GM18505 (cell line): ENCODE data around the gene PKM.

Experiments
- ATAC-seq: cut with Tn5 transposase; IDR thresholded peaks from one replicate; pipeline ENCODE4 v1.9.1; 2021; ENCODE audit not compliant: unreplicated experiment
- POLR2A ChIP-seq: IDR thresholded peaks from 4 replicates; pipeline ENCODE4 v1.6.1; 2011; ENCODE audit warnings: borderline replicate concordance; ENCODE audit not compliant: insufficient read depth, insufficient read length; ENCODE audit errors: extremely low read depth

PKM gene

GRCh38 chr15:72248514-72248913 lies 17.5 kb upstream of the PKM start:
- no peak for TF ChIP-seq POLR2A
- ATAC-seq = no peak

- ATAC-seq = no peak
- no peak for TF ChIP-seq POLR2A
Measured at GRCh38 chr15:72242775-72243370, 11.9 kb upstream of the PKM start.

- no peak for ATAC-seq
- no peak for TF ChIP-seq POLR2A
Measured at GRCh38 chr15:72239652-72240051, 8.7 kb upstream of the PKM start.

- no peak for TF ChIP-seq POLR2A
- no peak for ATAC-seq
Measured at GRCh38 chr15:72238586-72238985, 7.6 kb upstream of the PKM start.

- ATAC-seq = no peak
- no peak for TF ChIP-seq POLR2A
Measured at GRCh38 chr15:72237853-72238224, 6.8 kb upstream of the PKM start.

- ATAC-seq = no peak
- TF ChIP-seq POLR2A = peak; percentile 15
Measured at GRCh38 chr15:72237029-72237852, 6.3 kb upstream of the PKM start.

- no peak for TF ChIP-seq POLR2A
- no peak for ATAC-seq
Measured at GRCh38 chr15:72236381-72237003, 5.5 kb upstream of the PKM start.

GRCh38 chr15:72235298-72235697 lies 4.3 kb upstream of the PKM start:
- TF ChIP-seq POLR2A = no peak
- no peak for ATAC-seq

- no peak for ATAC-seq
- no peak for TF ChIP-seq POLR2A
Measured at GRCh38 chr15:72233769-72234168, 2.8 kb upstream of the PKM start.

GRCh38 chr15:72231833-72232478 lies 966 bp upstream of the PKM start:
- ATAC-seq = no peak
- TF ChIP-seq POLR2A = no peak

- TF ChIP-seq POLR2A = no peak
- no peak for ATAC-seq
Measured at GRCh38 chr15:72230197-72231065, 559 bp downstream of the PKM start.

GRCh38 chr15:72229947-72230196 lies 1.1 kb downstream of the PKM start:
- ATAC-seq = no peak
- no peak for TF ChIP-seq POLR2A
